AG10803 (cell line): ENCODE data around the gene SOX8.

Experiments
- DNase-seq: peaks from one replicate; pipeline ENCODE4 v3.0.0; 2010; ENCODE audit warnings: low read depth
- H3K4me3 ChIP-seq: 2 replicates; pipeline ENCODE4 v1.5.1; 2011; ENCODE audit warnings: mild to moderate bottlenecking, low read length, control low read depth
- CTCF ChIP-seq: conservative IDR thresholded peaks from 2 replicates; pipeline ENCODE4 v1.5.1; 2011; ENCODE audit warnings: mild to moderate bottlenecking, low read length, control low read depth, inconsistent platforms

SOX8 gene

GRCh38 chr16:969508-970385 is 11.8 kb upstream of the SOX8 start:
- DNase-seq = peak; percentile 22
- TF ChIP-seq CTCF = no peak
- H3K4me3 ChIP-seq = peak overlapping the region; percentile 74

- TF ChIP-seq CTCF = no peak
- DNase-seq = peak; percentile 9
Measured at GRCh38 chr16:970386-970765, 11.2 kb upstream of the SOX8 start.

GRCh38 chr16:970766-971581 is 10.6 kb upstream of the SOX8 start, which contains the start of gene LMF1:
Gene LMF1 (minus strand): TSS chr16:970984. CDS start chr16:970980, 4 bp downstream.
- peak; percentile 83 for DNase-seq
- H3K4me3 ChIP-seq = peak within 1 kb of the TSS; percentile 74
- no peak for TF ChIP-seq CTCF

More at GRCh38 chr16:970386-970765, 11.2 kb upstream of the SOX8 start:
- peak overlapping the region; percentile 74 for H3K4me3 ChIP-seq

GRCh38 chr16:971582-971905 is 10.0 kb upstream of the SOX8 start:
- TF ChIP-seq CTCF = no peak
- H3K4me3 ChIP-seq = no peak overlapping the region
- no peak for DNase-seq

- no peak for TF ChIP-seq CTCF
- DNase-seq = no peak
- H3K4me3 ChIP-seq = no peak overlapping the region
Measured at GRCh38 chr16:971981-972315, 9.6 kb upstream of the SOX8 start.

- no peak overlapping the region for H3K4me3 ChIP-seq
- TF ChIP-seq CTCF = no peak
- no peak for DNase-seq
Measured at GRCh38 chr16:972316-973002, 9.1 kb upstream of the SOX8 start.
